NCI-H2107 treated with DMSO at 0.1 percent for 48 hours (cell line): ENCODE measurements around the gene TMEM126B.
"Not testable (repeated sequence)": the region's sequence is repeated elsewhere in the genome, so short reads cannot be mapped to it uniquely, and the experiment has no call there.

Source experiments
- DNase-seq: peaks from one replicate; lab custom pipeline; 2025; ENCODE audit not compliant: unreplicated experiment; lab: John Stamatoyannopoulos, UW

The TMEM126B gene

GRCh38 chr11:85627998-85628770 is at the start of gene TMEM126B:
Gene TMEM126B, plus strand, starts transcription at chr11:85628593. Its CDS starts 15 bp downstream, at chr11:85628608.
- peak; percentile 95 for DNase-seq

DNA sequence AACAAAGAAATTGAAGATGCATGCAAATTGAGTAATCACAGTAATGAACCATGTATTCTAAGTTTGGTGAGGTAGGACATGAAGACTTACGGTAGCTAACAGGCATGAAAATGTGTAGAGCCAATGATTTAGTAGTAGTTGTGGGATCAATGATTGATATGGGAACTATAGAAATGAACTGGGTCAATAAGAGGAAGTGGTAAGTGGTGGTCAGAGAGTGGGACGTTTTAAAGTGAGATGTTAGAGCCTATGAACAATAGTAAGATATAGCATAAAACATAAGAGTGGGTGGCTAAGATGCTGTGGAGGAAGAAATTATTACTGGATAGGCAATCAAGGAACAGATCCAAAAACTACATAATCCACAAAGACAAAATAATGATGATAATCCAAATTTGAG is 46.3 kb upstream of the TMEM126B start:
- no peak for DNase-seq

DNA sequence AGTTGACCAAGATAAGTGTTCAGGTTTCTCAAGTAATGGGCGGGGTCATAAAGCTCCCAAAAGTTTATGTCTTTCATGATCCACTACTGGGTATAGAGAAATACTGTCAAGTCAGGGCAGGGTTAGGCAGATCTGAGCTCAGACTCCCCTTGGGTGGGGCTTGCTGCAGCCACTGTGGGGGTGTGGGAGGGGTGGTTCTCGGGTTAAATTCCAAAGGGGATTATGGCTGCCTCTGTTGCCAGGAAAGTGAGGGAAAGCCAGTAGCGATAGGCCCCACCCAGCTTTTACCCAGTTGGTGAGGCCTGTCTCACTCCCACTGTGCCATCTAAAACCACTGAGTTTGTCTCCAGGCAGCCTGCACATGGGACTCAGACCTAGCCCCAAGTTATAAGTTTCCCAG is 39.0 kb upstream of the TMEM126B start:
- no peak for DNase-seq

DNA sequence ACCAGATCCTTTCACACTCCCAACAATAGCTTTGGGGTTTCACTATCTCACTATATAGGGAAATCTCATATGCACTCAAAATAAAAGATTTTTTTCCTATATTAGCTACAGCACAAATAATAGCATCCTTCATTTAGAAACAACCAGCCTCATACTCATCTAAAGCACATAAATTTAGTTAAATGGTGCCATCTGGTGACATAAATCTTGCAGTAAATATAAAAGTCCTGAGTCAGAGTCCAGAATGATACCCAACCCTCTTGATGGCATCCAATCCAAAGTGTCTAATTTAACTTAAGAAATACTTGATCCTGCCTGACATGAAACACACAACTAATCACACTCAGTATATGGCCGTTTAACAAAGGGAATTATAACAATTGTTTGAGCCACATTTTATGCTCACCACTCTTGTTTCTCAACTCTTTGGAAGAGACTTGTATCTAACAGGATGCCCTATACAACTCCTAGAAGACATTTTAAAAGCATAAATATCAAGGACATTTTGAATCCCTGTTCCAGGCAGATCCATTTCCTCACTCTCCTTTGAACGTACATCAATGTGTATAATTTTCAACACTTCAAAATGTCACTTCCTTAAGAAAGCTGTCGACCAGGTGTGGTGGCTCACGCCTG is 37.4 kb upstream of the TMEM126B start:
- DNase-seq = peak; percentile 2

- peak; percentile 16 for DNase-seq
Observed at GRCh38 chr11:85595285-85595884, 33.0 kb upstream of the TMEM126B start.

DNA sequence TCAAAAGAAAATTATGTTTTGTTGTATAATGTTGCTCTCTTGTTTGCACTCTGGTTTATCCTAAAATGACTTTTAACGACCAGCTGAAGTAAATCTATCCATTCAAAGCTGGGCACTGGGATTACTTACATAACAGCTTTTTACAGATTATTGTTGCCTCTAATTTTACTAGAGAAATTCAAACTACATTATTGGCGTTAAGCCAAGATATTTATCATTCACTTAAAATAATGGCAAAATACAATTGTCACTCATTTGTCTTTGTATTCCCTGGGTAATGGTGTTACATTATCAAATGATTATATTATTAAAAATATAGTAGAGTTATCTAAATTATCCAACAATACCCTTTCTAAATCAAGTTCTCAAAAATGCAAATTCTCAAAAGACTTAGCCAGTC is 31.5 kb upstream of the TMEM126B start:
- no peak for DNase-seq

DNA sequence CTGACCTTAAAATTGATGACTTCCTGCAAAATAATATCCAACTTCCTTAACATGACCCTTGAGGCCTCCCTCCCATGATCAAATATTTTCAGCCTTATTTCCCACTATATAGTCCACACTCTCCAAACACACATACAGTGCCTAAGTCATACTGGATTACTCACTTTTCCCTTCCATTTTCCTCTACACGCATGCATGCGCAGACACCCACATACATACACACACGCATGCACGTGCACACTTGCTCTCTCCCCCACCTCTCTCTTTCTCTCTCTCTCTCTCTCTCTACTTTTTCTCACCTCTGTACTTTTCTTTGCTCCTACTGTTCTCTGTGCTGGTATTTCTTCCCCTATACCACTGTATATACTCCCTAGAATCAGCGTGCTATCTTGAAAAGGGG is 29.3 kb upstream of the TMEM126B start:
- no peak for DNase-seq

DNA sequence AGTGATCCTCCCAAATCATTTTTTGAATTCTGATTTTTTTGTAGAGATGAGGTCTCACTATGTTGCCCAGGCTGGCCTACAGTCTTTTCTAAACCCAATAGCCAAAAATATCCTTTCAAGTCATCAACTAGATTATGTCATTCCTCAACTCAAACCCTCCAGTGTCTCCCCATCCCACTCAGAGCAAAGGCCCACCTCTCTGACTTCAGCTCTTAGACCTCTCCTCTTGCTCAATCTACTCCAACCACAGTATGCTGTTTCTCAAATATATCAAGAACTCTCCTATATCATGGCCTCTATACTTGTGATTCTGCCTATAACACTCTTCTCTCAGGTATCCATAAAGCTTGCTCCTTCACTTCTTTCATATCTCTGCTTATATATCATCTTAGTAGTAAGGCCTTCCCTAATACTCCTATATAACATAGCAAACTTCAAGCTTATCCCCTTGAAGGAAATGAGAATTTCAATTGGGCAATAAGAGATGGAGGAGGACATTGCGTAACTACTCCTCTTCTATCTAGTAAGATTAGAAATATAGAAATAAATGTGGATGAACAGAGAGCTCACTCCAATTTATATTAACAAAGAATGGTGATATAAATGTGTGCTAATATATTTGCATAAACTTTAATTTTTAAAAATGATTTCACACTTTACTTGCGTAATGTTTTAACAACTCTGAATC is 25.7 kb upstream of the TMEM126B start:
- no peak for DNase-seq

GRCh38 chr11:85603220-85603619 is 25.2 kb upstream of the TMEM126B start:
- DNase-seq = no peak

DNA sequence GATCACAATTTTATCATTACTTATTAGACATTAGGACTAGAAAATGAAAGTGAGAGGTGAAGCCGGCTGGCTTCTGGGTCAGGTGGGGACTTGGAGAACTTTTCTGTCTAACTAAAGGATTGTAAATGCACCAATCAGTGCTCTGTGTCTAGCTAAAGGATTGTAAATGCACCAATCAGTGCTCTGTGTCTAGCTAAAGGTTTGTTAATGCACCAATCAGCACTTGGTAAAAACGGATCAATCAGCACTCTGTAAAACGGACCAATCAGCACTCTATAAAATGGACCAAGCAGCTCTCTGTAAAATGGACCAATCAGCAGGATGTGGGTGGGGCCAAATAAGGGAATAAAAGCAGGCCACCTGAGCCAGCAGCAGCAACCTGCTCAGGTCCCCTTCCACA is 22.2 kb upstream of the TMEM126B start:
- not testable (repeated sequence) for DNase-seq

DNA sequence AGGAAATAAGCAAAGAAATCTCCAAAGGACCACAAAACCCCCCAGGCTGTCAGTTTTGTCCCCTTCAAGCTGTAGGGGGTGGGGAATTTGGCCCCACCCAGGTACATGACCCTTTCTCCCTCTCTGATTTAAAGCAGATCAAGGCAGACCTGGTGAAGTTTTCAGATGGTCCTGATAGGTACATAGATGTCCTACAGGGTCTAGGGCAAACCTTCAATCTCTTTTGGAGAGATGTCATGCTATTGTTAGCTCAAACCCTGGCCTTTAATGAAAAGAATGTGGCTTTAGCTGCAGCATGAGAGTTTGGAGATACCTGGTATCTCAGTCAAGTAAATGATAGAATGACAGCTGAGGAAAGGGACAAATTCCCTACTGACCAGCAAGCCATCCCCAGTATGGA is 19.8 kb upstream of the TMEM126B start:
- not testable (repeated sequence) for DNase-seq

DNA sequence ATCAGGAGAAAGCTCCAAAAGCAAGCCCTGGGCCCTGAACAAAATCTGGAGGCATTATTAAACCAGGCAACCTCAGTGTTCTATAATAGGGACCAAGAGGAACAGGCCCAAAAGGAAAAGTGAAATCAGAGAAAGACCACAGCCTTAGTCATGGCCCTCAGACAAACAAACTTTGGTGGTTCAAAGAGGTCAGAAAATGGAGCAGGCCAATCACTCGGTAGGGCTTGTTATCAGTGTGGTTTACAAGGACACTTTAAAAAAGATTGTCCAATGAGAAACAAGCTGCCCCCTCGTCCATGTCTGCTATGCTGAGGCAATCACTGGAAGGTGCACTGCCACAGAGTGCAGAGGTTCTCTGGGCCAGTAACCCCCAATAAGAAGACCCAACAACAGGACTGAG is 19.1 kb upstream of the TMEM126B start:
- not testable (repeated sequence) for DNase-seq

DNA sequence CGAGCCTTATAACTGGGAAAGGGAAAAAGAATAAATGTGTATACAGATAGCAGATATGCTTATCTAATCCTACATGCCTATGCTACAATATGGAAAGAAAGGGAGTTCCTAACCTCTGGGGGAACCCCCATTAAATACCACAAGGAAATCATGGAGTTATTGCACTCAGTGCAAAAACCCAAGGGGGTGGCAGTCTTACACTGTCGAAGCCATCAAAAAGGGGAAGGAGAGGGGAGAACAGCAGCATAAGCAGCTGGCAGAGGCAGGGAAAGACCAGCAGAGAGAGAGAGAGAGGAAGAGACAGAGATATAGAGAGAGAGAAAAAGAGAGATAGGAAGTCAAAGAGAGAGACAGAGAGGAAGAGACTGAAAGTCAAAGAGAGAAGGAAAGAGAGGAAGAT is 16.8 kb upstream of the TMEM126B start:
- DNase-seq = not testable (repeated sequence)

- DNase-seq = no peak
Observed at GRCh38 chr11:85619499-85619898, 8.9 kb upstream of the TMEM126B start.

DNA sequence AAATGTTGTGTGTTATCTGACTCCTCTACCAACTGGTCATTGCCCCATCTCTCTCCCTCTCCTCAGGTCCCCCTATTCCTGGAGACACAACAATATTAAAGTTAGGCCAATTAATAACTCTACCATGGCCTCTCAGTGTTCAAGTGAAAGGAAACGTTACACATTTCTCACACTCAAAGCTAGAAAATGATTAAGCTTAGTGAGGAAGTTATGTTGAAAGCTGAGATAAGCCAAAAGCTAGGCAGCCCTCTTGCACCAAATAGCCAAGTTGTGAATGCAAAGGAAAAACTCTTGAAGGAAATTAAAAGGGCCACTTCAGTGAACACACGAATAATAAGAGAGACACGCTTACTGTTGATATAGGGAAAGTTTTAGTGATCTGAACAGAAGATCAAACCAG is 8.1 kb upstream of the TMEM126B start:
- DNase-seq = no peak

DNA sequence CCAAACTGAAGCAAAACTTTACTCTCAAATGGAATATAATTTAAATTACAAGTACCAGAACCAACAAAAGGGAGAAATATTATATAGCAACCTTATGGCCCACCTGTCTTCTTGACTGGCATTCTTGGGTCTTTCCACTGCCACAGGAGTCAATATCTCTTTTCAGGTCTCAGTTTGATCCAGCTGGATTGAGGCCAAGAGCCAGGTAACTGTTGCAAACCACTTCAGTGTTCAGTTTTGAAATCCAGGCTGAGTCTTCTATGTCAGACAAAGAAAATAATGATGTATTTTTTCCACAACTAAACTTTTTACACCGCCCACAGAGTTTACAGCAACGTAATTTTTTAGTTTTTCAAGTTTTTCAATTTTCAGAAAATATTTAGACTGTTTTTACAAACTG is 1.9 kb upstream of the TMEM126B start:
- peak; percentile 17 for DNase-seq

GRCh38 chr11:85627332-85627997 is 928 bp upstream of the TMEM126B start, which contains the start of gene DLG2:
Gene DLG2, minus strand, starts transcription at chr11:85627344.
- DNase-seq = no peak

- DNase-seq = no peak
Observed at GRCh38 chr11:85628771-85629341, 463 bp downstream of the TMEM126B start.

DNA sequence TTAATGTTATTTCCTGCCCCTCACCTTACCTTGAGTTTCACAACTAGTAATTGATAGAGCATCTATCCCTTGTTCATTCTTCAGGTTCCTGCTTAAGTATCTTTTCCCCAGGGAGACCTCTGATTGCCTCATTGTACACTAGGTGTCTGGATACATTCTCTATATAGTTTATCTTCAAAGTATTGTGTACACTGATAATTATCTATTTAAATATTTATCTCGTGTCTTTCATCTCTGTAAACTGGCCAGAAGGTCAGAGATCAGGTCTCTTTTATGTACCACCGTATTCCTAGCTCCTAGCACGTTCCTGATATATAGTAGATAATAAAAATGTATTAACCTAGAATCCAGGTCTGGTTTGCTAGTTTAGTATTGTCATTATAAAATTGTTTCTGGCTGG is 6.4 kb downstream of the TMEM126B start:
- no peak for DNase-seq

DNA sequence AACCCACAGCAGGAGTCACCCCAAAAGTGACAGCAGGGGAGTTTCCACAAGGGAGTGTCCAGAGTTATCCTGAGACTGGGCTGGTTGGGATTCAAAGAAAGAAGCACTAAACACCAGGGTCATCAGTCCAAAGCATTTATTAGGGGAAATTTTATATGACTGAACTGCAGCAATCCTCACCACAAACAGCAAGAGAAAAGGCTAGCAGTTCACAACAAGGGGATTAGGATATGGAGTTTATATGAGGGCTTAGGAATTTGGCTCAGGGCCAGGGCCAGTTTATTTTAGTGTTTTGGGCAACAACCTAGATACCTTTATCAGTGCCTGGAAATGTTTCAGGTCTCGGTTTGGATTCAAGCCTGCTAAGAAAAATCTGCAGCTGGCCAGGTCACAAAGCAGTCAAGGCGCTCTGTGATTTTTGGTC is 14.8 kb downstream of the TMEM126B start:
- DNase-seq = no peak

GRCh38 chr11:85647078-85647477 is 18.7 kb downstream of the TMEM126B start:
- no peak for DNase-seq
